ENCODE measurements around the gene TM4SF4.

DNA sequence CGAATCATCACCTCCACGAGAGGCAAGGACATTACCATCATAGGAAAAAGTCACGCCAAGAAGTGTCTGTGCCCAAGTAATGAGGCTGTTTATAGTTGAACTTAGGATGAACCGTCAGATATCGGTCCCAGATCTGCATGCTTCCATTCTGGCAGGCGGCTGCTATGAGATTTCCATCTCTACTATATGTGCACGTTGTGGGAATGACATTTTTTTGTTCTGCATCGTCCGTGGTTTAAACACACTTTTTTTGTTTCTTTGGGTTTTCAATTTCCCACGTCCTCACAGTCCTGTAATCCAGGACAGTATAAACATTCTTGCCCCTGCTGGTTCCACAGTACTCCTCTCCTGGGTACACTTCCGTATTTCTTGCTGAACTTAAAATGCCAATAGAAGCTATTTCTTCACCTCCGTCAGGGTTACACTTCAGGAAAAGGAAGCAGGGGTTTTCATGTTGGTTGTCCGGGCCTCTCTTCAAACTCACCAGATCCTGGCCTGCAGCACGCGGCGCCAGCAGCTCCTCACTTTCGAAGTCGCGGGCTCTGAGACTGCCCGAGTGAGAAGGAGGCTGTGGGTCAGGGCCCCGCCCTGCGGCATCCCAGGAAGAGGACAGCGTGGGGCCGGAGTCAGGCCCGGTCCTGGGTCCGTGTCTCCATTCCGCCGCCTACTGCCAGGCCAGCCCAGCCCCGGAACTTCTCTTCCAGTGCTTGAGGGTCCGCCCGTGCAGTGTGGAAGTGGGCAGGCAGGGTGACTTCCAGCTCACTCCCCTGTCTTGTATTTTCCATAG lies 9.8 kb upstream of the TM4SF4 start:
- TF ChIP-seq, protein P1, sequence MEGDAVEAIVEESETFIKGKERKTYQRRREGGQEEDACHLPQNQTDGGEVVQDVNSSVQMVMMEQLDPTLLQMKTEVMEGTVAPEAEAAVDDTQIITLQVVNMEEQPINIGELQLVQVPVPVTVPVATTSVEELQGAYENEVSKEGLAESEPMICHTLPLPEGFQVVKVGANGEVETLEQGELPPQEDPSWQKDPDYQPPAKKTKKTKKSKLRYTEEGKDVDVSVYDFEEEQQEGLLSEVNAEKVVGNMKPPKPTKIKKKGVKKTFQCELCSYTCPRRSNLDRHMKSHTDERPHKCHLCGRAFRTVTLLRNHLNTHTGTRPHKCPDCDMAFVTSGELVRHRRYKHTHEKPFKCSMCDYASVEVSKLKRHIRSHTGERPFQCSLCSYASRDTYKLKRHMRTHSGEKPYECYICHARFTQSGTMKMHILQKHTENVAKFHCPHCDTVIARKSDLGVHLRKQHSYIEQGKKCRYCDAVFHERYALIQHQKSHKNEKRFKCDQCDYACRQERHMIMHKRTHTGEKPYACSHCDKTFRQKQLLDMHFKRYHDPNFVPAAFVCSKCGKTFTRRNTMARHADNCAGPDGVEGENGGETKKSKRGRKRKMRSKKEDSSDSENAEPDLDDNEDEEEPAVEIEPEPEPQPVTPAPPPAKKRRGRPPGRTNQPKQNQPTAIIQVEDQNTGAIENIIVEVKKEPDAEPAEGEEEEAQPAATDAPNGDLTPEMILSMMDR (conservative IDR thresholded peaks at IDR 0.05 in 1 of 2, IDR thresholded peaks at IDR 0.05 in 1 of 2; ENCODE audit: low read depth in 1 of 2, low read length in 2 of 2), result no peak
- TF ChIP-seq EZH2 (IDR thresholded peaks at IDR 0.05; ENCODE audit: low read length, missing control alignments), result no peak
